NT2/D1 (cell line): ENCODE results near the gene PPP2R1B.

Source experiments
- SUZ12 ChIP-seq: IDR thresholded peaks from 2 replicates; pipeline ENCODE4 v1.6.1; 2011; ENCODE audit not compliant: insufficient read length, insufficient read depth; ENCODE audit errors: extremely low read depth
- YY1 ChIP-seq: IDR thresholded peaks from 2 replicates; pipeline ENCODE4 v1.6.1; 2011; ENCODE audit not compliant: insufficient read length, insufficient read depth
- ZNF274 ChIP-seq: IDR thresholded peaks from 2 replicates; pipeline ENCODE4 v1.6.1; 2011; ENCODE audit warnings: mild to moderate bottlenecking, low read depth, low read length

GRCh38 chr11:111719379-111719778 is 46.8 kb downstream of the PPP2R1B start:
- no peak for TF ChIP-seq SUZ12
- TF ChIP-seq ZNF274, result no peak
- TF ChIP-seq YY1, result no peak
